ENCODE data around the gene NAGK. TPM values are rescaled to one million over a fixed set of nuclear protein-coding genes. Genes with fewer than 3 reads are reported as not detected.
A peak's percentile ranks its signal among the peaks of the same experiment; 100 is the strongest.
"Not testable (repeated sequence)": the region's sequence is repeated elsewhere in the genome, so short reads cannot be mapped to it uniquely, and the experiment has no call there.

The NAGK gene
- total RNA-seq, 1 donor from 2014 or later = 31.3 TPM

DNA sequence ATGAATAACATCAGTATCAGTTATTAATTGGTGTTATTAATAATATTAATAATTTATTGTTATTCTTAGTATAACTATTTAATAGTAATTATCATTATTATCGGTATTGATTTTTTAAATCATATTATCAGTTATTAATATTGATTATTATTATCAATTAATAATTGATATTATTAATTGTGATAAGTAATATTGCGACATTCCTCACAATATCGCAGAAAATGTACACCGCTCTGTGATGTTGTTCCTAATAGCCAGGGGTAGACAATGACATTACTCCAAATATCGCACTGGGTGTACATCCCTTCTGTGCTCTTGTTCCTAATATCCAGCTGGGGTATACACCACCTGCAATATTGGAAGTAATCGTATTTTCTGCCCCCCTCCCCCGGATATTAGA lies 23.3 kb upstream of the NAGK start:
- DNase-seq (ENCODE audit: low read depth) (no peak), FAIRE-seq (no peak)
- Histone ChIP-seq H3K36me3 (ENCODE audit: control insufficient read depth, insufficient read depth, low read length) (no peaks in the 10 kb centered on the region), H3K4me3 (ENCODE audit: low read depth, low read length) (no peak overlapping the region), H3K27me3 (ENCODE audit: control insufficient read depth, insufficient read depth, low read length) (no peaks in the 10 kb centered on the region)
- TF ChIP-seq CTCF (IDR thresholded peaks at IDR 0.05; ENCODE audit: insufficient read depth, low read length, severe bottlenecking) = no peak

- FAIRE-seq (no peak), DNase-seq (ENCODE audit: low read depth) (no peak)
- Histone ChIP-seq H3K36me3 (ENCODE audit: control insufficient read depth, insufficient read depth, low read length) (no peaks in the 10 kb centered on the region), H3K27me3 (ENCODE audit: control insufficient read depth, insufficient read depth, low read length) (no peaks in the 10 kb centered on the region), H3K4me3 (ENCODE audit: low read depth, low read length) (no peak overlapping the region)
- TF ChIP-seq CTCF (IDR thresholded peaks at IDR 0.05; ENCODE audit: insufficient read depth, low read length, severe bottlenecking) = no peak
Measured at GRCh38 chr2:71045865-71046548, 22.4 kb upstream of the NAGK start.

GRCh38 chr2:71048096-71048495 lies 20.4 kb upstream of the NAGK start:
- FAIRE-seq (no peak), DNase-seq (ENCODE audit: low read depth) (no peak)
- Histone ChIP-seq H3K27me3 (ENCODE audit: control insufficient read depth, insufficient read depth, low read length) (no peaks in the 10 kb centered on the region), H3K4me3 (ENCODE audit: low read depth, low read length) (no peak overlapping the region), H3K36me3 (ENCODE audit: control insufficient read depth, insufficient read depth, low read length) (no peaks in the 10 kb centered on the region)
- no peak for TF ChIP-seq CTCF (IDR thresholded peaks at IDR 0.05; ENCODE audit: insufficient read depth, low read length, severe bottlenecking)

DNA sequence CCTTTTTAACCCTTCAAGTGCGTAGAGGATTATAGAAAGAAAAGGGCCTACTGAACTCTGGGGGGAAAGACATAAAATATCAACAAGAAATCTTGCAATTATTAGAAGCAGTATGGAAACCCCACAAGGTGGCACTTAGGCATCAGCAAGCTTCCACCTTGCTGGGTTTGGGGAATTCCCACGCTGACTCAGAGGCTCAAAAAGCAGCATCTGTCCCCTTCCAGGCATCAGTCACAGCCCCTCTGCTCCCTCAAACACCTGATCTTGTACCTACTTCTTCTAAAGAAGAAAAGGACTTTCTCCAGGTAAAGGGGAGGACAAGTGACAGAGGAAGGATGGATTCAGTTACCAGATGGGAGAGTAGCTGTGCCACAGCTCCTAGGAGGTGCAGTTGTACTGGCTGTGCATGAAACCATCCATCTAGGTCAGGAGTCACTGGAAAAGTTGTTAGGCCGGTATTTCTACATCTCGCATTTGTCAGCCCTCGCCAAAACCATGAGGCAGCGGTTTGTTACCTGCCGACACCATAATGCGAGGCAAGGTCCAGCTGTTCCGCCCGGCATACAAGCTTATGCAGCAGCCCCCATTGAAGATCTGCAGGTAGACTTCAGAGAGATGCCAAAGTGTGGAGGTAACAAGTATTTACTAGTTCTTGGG lies 18.6 kb upstream of the NAGK start:
- TF ChIP-seq CTCF (IDR thresholded peaks at IDR 0.05; ENCODE audit: insufficient read depth, low read length, severe bottlenecking) = peak; percentile 50
- not testable (repeated sequence) for H3K36me3 ChIP-seq (ENCODE audit: control insufficient read depth, insufficient read depth, low read length); H3K27me3 ChIP-seq (ENCODE audit: control insufficient read depth, insufficient read depth, low read length); FAIRE-seq; H3K4me3 ChIP-seq (ENCODE audit: low read depth, low read length)
- peak; percentile 77 for DNase-seq (ENCODE audit: low read depth)

DNA sequence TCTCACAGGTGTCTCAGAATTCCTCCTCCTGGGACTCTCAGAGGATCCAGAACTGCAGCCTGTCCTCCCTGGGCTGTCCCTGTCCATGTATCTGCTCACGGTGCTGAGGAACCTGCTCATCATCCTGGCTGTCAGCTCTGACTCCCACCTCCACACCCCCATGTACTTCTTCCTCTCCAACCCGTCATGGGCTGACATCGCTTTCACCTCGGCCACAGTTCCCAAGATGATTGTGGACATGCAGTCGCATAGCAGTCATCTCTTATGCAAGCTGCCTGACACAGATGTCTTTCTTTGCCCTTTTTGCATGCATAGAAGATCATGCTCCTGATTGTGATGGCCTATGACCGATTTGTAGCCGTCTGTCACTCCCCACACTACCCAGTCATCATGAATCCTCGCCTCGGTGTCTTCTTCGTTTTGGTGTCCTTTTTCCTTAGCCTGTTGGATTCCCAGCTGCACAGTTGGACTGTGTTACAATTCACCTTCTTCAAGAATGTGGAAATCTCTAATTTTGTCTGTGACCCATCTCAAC lies 13.2 kb upstream of the NAGK start:
- FAIRE-seq; H3K27me3 ChIP-seq (ENCODE audit: control insufficient read depth, insufficient read depth, low read length); H3K36me3 ChIP-seq (ENCODE audit: control insufficient read depth, insufficient read depth, low read length); H3K4me3 ChIP-seq (ENCODE audit: low read depth, low read length); DNase-seq (ENCODE audit: low read depth): not testable (repeated sequence)

DNA sequence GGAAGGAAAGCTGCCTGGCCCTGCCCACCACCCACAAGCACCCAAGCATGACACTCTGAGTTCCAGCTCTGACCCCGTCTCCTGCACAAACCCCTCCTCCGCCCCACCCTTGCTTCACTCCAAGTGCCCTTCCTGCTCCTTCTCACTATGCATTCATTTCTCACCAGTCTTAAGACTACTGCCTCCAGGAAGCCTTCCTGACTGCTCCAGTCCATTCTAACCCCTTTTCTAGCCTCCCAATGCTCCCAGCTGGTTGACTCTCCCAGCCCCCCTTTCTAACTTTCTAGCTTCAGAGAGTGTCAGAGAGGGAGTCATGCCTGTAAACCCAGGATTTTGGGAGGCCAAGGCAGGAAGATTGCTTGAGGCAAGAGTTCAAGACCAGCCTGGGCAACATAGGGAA lies 8.2 kb upstream of the NAGK start:
- no peaks in the 10 kb centered on the region for H3K36me3 ChIP-seq (ENCODE audit: control insufficient read depth, insufficient read depth, low read length)
- no peak for FAIRE-seq
- no peak for DNase-seq (ENCODE audit: low read depth)
- no peak overlapping the region for H3K4me3 ChIP-seq (ENCODE audit: low read depth, low read length)
- TF ChIP-seq CTCF (IDR thresholded peaks at IDR 0.05; ENCODE audit: insufficient read depth, low read length, severe bottlenecking) = no peak
- H3K27me3 ChIP-seq (ENCODE audit: control insufficient read depth, insufficient read depth, low read length) = no peaks in the 10 kb centered on the region

Data from bronchial epithelial cell (primary cell).